ENCODE results near the gene TEX19.

- TF ChIP-seq CTCF (IDR thresholded peaks at IDR 0.05) (no peak), POLR2A (IDR thresholded peaks at IDR 0.05) (no peak)
Observed at GRCh38 chr17:82392941-82393340, 33.9 kb downstream of the TEX19 start.
